HepG2 (cell line): ENCODE results near the gene MEX3A. TPM values are rescaled to one million over a fixed set of nuclear protein-coding genes. Genes with fewer than 3 reads are reported as not detected.

Experiments
- ATM ChIP-seq: fragments of 450-650 bp; IDR thresholded peaks from 2 replicates; pipeline ENCODE4 v1.7.1; 2017; ENCODE audit warnings: mild to moderate bottlenecking, borderline replicate concordance
- ESRRA ChIP-seq: sonication (generic); formaldehyde crosslinking; IDR thresholded peaks from 2 replicates; pipeline ENCODE4 v1.5.1; 2020; ENCODE audit warnings: mild to moderate bottlenecking, low read depth, missing genetic modification reagents
- JDP2 ChIP-seq: sonication (generic); formaldehyde crosslinking; IDR thresholded peaks from 2 replicates; pipeline ENCODE4 v1.8.1; 2022; ENCODE audit warnings: missing genetic modification reagents, borderline replicate concordance
- KLF9 ChIP-seq: IDR thresholded peaks from 2 replicates; pipeline ENCODE4 v1.6.1; 2016; ENCODE audit warnings: low read depth
- SCMH1 ChIP-seq: sonication (generic); formaldehyde crosslinking; IDR thresholded peaks from 2 replicates; pipeline ENCODE4 v1.9.0; 2021; ENCODE audit warnings: missing genetic modification reagents, mild to moderate bottlenecking, borderline replicate concordance
- TGIF2 ChIP-seq: IDR thresholded peaks from 2 replicates; pipeline ENCODE4 v1.6.1; 2016; ENCODE audit warnings: control low read depth, missing compliant biosample characterization
- ZMYM2 ChIP-seq: sonication (generic); formaldehyde crosslinking; IDR thresholded peaks from 2 replicates; pipeline ENCODE4 v1.8.0; 2022; ENCODE audit warnings: mild to moderate bottlenecking, missing genetic modification reagents
- polyA plus RNA-seq, 8 experiments: library from polyadenylated mRNA; depleted of rRNA in 3 of 8; stranded (reverse) in 7 of 8; unstranded in 1 of 8; fragments of >200 nt; fragmentation: Illumina TruSeq in 4 of 8; extraction: Trizol in 4 of 8; gene quantifications; 2 replicates each; pipeline versions ENCODE4 v1.2.1 to v1.2.3, GENCODE V29; 2011 to 2016; ENCODE audit warnings: low read depth in 4 of 8, missing spikeins in 1 of 8, mixed read lengths in 1 of 8; ENCODE audit not compliant: insufficient read depth in 1 of 8
- total RNA-seq, 5 experiments: library from RNA; depleted of rRNA; stranded (reverse); fragments of >200 nt; fragmentation: Illumina TruSeq; extraction: Trizol; gene quantifications; 2 replicates each; pipeline ENCODE4 v1.2.3, GENCODE V29; 2016; ENCODE audit warnings: low read depth in 1 of 5
- TF ChIP-seq, protein P1 (sequence below): sonication (generic); formaldehyde crosslinking; IDR thresholded peaks from 2 replicates; pipeline ENCODE4 v1.5.0; 2020; ENCODE audit warnings: mild to moderate bottlenecking, missing genetic modification reagents, borderline replicate concordance
- TF ChIP-seq, protein P2 (sequence below): sonication (generic); formaldehyde crosslinking; IDR thresholded peaks from 2 replicates; pipeline ENCODE4 v1.4.0; 2020; ENCODE audit warnings: missing genetic modification reagents, mild to moderate bottlenecking, borderline replicate concordance
- TF ChIP-seq, protein P3 (sequence below): sonication (generic); formaldehyde crosslinking; IDR thresholded peaks from 2 replicates; pipeline ENCODE4 v1.4.0; 2020; ENCODE audit warnings: mild to moderate bottlenecking, missing genetic modification reagents

The MEX3A gene
- total and polyA plus RNA-seq, 2 of the 13 experiments (the other 11 are each of a cell fraction or from before 2014, with no cell fraction given): 7.6 to 9.1 TPM

DNA sequence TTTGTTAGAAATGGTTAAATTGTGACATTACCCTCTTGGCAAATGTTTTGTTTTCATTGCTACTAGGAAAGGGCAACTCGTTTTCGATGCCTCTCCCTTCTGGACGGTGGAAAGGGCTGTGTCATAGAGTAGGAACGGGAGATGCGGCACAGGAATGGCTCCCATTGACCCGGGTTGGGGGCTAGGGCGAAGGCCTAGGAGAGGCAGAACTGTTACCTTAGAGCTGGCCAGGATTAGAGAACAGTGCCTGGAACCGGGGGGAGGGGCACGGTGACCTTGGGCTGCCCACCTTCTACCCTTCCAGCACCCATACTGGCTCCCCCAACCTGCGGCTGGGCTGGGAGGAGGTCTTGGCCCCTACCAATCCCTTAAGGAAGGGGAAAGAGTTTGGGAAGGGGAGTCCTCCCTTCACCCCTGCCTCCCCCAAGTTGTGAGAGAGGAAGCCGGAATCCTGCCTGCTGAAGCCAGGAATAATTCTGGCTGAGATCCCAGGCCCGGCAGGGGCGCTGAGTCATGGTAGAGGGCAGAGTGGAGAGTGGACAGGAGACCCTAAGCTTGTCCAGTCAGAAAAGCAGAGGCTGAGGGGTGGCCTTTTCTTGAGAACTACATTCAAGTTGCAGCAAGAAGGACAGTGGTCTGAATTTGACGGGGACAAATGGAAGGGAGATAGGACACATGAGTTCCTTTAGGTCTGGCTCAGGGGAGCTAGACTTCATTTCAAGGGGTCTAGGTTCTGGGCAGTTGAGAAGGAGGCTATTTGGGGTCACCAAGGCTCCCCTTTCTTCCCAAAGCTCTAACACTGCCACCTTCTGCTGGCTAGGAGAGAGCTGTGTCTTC lies 40.5 kb upstream of the MEX3A start (continued):
- TF ChIP-seq, protein P1, sequence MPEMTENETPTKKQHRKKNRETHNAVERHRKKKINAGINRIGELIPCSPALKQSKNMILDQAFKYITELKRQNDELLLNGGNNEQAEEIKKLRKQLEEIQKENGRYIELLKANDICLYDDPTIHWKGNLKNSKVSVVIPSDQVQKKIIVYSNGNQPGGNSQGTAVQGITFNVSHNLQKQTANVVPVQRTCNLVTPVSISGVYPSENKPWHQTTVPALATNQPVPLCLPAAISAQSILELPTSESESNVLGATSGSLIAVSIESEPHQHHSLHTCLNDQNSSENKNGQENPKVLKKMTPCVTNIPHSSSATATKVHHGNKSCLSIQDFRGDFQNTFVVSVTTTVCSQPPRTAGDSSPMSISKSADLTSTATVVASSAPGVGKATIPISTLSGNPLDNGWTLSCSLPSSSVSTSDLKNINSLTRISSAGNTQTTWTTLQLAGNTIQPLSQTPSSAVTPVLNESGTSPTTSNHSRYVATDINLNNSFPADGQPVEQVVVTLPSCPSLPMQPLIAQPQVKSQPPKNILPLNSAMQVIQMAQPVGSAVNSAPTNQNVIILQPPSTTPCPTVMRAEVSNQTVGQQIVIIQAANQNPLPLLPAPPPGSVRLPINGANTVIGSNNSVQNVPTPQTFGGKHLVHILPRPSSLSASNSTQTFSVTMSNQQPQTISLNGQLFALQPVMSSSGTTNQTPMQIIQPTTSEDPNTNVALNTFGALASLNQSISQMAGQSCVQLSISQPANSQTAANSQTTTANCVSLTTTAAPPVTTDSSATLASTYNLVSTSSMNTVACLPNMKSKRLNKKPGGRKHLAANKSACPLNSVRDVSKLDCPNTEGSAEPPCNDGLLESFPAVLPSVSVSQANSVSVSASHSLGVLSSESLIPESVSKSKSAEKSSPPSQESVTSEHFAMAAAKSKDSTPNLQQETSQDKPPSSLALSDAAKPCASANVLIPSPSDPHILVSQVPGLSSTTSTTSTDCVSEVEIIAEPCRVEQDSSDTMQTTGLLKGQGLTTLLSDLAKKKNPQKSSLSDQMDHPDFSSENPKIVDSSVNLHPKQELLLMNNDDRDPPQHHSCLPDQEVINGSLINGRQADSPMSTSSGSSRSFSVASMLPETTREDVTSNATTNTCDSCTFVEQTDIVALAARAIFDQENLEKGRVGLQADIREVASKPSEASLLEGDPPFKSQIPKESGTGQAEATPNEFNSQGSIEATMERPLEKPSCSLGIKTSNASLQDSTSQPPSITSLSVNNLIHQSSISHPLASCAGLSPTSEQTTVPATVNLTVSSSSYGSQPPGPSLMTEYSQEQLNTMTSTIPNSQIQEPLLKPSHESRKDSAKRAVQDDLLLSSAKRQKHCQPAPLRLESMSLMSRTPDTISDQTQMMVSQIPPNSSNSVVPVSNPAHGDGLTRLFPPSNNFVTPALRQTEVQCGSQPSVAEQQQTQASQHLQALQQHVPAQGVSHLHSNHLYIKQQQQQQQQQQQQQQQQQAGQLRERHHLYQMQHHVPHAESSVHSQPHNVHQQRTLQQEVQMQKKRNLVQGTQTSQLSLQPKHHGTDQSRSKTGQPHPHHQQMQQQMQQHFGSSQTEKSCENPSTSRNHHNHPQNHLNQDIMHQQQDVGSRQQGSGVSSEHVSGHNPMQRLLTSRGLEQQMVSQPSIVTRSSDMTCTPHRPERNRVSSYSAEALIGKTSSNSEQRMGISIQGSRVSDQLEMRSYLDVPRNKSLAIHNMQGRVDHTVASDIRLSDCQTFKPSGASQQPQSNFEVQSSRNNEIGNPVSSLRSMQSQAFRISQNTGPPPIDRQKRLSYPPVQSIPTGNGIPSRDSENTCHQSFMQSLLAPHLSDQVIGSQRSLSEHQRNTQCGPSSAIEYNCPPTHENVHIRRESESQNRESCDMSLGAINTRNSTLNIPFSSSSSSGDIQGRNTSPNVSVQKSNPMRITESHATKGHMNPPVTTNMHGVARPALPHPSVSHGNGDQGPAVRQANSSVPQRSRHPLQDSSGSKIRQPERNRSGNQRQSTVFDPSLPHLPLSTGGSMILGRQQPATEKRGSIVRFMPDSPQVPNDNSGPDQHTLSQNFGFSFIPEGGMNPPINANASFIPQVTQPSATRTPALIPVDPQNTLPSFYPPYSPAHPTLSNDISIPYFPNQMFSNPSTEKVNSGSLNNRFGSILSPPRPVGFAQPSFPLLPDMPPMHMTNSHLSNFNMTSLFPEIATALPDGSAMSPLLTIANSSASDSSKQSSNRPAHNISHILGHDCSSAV (CRISPR knock-in tag): no peak
- TF ChIP-seq, protein P2, sequence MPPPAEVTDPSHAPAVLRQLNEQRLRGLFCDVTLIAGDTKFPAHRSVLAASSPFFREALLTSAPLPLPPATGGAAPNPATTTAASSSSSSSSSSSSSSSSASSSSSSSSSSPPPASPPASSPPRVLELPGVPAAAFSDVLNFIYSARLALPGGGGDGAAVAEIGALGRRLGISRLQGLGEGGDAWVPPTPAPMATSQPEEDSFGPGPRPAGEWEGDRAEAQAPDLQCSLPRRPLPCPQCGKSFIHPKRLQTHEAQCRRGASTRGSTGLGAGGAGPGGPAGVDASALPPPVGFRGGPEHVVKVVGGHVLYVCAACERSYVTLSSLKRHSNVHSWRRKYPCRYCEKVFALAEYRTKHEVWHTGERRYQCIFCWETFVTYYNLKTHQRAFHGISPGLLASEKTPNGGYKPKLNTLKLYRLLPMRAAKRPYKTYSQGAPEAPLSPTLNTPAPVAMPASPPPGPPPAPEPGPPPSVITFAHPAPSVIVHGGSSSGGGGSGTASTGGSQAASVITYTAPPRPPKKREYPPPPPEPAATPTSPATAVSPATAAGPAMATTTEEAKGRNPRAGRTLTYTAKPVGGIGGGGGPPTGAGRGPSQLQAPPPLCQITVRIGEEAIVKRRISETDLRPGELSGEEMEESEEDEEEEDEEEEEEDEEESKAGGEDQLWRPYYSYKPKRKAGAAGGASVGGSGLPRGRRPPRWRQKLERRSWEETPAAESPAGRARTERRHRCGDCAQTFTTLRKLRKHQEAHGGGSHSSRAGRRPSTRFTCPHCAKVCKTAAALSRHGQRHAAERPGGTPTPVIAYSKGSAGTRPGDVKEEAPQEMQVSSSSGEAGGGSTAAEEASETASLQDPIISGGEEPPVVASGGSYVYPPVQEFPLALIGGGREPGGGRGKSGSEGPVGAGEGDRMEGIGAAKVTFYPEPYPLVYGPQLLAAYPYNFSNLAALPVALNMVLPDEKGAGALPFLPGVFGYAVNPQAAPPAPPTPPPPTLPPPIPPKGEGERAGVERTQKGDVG (CRISPR knock-in tag): no peak
- TF ChIP-seq, protein P3, sequence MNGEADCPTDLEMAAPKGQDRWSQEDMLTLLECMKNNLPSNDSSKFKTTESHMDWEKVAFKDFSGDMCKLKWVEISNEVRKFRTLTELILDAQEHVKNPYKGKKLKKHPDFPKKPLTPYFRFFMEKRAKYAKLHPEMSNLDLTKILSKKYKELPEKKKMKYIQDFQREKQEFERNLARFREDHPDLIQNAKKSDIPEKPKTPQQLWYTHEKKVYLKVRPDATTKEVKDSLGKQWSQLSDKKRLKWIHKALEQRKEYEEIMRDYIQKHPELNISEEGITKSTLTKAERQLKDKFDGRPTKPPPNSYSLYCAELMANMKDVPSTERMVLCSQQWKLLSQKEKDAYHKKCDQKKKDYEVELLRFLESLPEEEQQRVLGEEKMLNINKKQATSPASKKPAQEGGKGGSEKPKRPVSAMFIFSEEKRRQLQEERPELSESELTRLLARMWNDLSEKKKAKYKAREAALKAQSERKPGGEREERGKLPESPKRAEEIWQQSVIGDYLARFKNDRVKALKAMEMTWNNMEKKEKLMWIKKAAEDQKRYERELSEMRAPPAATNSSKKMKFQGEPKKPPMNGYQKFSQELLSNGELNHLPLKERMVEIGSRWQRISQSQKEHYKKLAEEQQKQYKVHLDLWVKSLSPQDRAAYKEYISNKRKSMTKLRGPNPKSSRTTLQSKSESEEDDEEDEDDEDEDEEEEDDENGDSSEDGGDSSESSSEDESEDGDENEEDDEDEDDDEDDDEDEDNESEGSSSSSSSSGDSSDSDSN: no peak
- TF ChIP-seq JDP2 (CRISPR knock-in tag): no peak
- peak; percentile 53; the same call in 1 of the 2 replicates for TF ChIP-seq ESRRA (CRISPR knock-in tag)
- TF ChIP-seq TGIF2 (CRISPR knock-in tag): no peak
- TF ChIP-seq ZMYM2: no peak
- TF ChIP-seq ATM: no peak
- no peak for TF ChIP-seq KLF9 (CRISPR knock-in tag)
- no peak for TF ChIP-seq SCMH1 (CRISPR knock-in tag)
